ENCODE data around the gene ITM2B. TPM values are rescaled to one million over a fixed set of nuclear protein-coding genes. Genes with fewer than 3 reads are reported as not detected.
"Not testable (repeated sequence)": the region's sequence is repeated elsewhere in the genome, so short reads cannot be mapped to it uniquely, and the experiment has no call there.

Gene ITM2B
- total RNA-seq: 100 to 1,000 TPM; 385 to 429 TPM

DNA sequence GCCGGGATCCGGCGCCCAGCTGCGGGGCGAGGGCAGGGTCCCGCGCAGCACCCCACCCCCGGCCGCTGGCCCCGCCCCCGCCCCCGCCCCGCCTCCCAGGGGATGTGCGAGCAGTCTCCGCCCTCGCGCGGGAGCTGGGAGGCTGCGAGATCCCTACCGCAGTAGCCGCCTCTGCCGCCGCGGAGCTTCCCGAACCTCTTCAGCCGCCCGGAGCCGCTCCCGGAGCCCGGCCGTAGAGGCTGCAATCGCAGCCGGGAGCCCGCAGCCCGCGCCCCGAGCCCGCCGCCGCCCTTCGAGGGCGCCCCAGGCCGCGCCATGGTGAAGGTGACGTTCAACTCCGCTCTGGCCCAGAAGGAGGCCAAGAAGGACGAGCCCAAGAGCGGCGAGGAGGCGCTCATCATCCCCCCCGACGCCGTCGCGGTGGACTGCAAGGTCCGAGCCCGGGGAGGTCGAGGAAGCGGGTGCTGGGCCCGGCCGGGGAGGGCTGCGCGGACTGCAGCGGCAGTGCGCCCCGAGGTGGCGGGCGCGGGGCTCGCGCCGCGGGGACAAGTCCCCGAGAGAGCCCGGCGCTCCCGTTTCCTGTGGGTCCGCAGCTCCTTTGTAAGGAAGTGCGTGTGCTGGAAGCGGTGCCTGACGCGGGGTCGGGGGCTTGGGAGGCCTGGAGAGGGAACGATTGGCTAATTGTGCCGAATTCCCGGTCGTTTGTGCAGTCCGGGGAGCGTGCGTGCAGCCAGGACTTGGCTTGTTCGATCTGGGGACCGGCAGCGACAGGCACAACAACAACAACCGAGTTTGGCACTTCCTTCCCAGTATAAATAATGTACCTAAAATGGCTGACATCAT lies at the start of gene ITM2B:
TSS of gene ITM2B (plus strand) at position 161 of the 843 bp plus-strand sequence. CDS start at position 316, 155 bp downstream.
- peaks cover 19% of the 10 kb centered on the region for H3K36me3 Mint-ChIP-seq
- no peaks in the 10 kb centered on the region for H3K9me3 Mint-ChIP-seq
- H3K27me3 Mint-ChIP-seq: no peaks in the 10 kb centered on the region
- H3K4me1 Mint-ChIP-seq: peaks cover 44% of the 10 kb centered on the region
- POLR2A ChIA-PET: interaction anchor here (0.7 to 3.8 kb wide), 16 partner anchors 9 to 138 kb away, joined by 3 to 39 read pairs (median 4); partner anchors contain the start of genes MED4 and RB1
- DNase-seq (peak; percentile 81), ATAC-seq (ENCODE audit: low read depth) (peak; percentile 74)
- H3K4me3 Mint-ChIP-seq: peak within 1 kb of the TSS; percentile 90
- H3K27ac Mint-ChIP-seq: peak within 1 kb of the TSS; percentile 90

DNA sequence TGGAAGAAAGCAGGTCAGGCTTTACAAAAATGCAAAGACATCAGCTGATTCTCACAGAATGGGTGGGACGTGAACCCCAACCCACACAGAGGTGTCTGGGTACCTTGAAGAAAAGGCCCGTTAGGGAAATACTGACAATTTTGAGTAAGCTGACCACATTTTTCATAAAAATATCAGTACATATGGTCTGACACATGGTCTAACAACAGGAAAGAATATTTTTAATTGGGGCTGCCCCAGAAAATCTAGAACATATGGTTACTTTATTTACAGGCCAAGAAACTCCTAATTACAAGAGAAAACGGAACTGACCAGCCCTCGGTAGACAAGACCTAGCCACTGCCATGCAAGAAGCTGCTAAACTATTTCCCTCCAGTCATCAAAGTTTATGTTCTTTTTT lies 48.7 kb upstream of the ITM2B start:
- no peak for ATAC-seq (ENCODE audit: low read depth)
- POLR2A ChIA-PET: interaction anchor here (0.8 to 3.6 kb wide), 7 partner anchors 28 to 66 kb away, joined by 3 to 39 read pairs (median 4); partner anchors contain the start of gene ITM2B
- DNase-seq: no peak

DNA sequence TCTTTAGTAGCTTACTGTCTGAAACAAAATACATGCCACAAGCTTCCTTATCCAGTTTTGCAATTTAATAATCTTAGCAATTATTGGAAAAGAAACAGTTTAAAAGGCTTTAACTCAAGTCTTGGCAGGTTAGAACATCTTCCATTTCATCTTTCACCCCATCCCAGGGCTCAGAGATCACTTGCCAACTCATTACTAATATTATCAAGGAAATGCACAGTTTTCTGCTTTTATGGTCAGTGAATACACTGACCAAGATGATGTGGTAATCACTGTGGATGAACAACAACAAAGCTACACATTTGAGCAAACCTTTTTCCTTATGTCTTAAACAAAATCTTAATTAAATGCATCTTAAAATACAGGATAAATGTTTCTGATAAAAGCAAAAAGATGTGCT lies 48.0 kb upstream of the ITM2B start:
- ATAC-seq (ENCODE audit: low read depth) (no peak), DNase-seq (no peak)
- H3K27me3 Mint-ChIP-seq: no peaks in the 10 kb centered on the region
- peak overlapping the region; percentile 97 for H3K27ac Mint-ChIP-seq
- H3K9me3 Mint-ChIP-seq: peaks cover 1% of the 10 kb centered on the region
- H3K4me3 Mint-ChIP-seq: peak overlapping the region; percentile 34
- POLR2A ChIA-PET: interaction anchor here (0.7 to 3.6 kb wide), 8 partner anchors 29 to 547 kb away, joined by 3 to 39 read pairs (median 4); partner anchors contain the start of gene ITM2B
- peaks cover 50% of the 10 kb centered on the region for H3K4me1 Mint-ChIP-seq
- no peaks in the 10 kb centered on the region for H3K36me3 Mint-ChIP-seq

More for the DNA sequence above, 48.7 kb upstream of the ITM2B start:
- H3K36me3 Mint-ChIP-seq: no peaks in the 10 kb centered on the region
- H3K27ac Mint-ChIP-seq: peak overlapping the region; percentile 97
- no peaks in the 10 kb centered on the region for H3K9me3 Mint-ChIP-seq
- peak overlapping the region; percentile 34 for H3K4me3 Mint-ChIP-seq
- peaks cover 50% of the 10 kb centered on the region for H3K4me1 Mint-ChIP-seq
- no peaks in the 10 kb centered on the region for H3K27me3 Mint-ChIP-seq

GRCh38 chr13:48186722-48187121 lies 46.3 kb upstream of the ITM2B start:
- Mint-ChIP-seq H3K27me3 (no peaks in the 10 kb centered on the region), H3K4me1 (peaks cover 49% of the 10 kb centered on the region), H3K27ac (peak overlapping the region; percentile 97), H3K4me3 (peak overlapping the region; percentile 80), H3K36me3 (no peaks in the 10 kb centered on the region), H3K9me3 (peaks cover 1% of the 10 kb centered on the region)
- POLR2A ChIA-PET: interaction anchor here (0.9 to 3.6 kb wide), 6 partner anchors 30 to 59 kb away, joined by 4 to 39 read pairs (median 6); partner anchors contain the start of gene ITM2B
- no peak for ATAC-seq (ENCODE audit: low read depth)
- DNase-seq: no peak

DNA sequence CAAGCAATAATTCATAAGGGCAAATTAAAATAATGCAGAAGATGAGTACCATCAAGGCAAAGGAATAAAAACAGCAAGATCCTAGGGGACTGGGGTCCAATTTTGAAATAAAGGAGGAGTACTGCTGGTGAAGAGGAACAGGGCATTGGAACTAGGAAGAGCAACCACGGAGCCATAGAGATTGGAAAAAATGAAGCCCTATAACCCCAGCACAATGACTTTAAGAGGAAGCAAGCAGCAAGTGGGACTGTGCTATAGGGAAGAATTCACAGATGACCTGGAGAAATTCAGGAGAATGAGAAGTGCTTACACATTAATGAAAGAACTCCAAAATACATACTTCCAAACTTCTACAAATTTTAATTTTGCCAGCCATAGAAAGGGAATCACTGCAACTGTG lies 44.9 kb upstream of the ITM2B start:
- Mint-ChIP-seq H3K27ac (peak overlapping the region; percentile 17), H3K4me1 (peaks cover 47% of the 10 kb centered on the region), H3K27me3 (no peaks in the 10 kb centered on the region), H3K4me3 (no peak overlapping the region), H3K36me3 (no peaks in the 10 kb centered on the region), H3K9me3 (peaks cover 1% of the 10 kb centered on the region)
- DNase-seq: no peak
- POLR2A ChIA-PET: no interaction called here
- ATAC-seq (ENCODE audit: low read depth): no peak

GRCh38 chr13:48188601-48189000 lies 44.4 kb upstream of the ITM2B start:
- DNase-seq (no peak), ATAC-seq (ENCODE audit: low read depth) (no peak)
- H3K27me3 Mint-ChIP-seq: no peaks in the 10 kb centered on the region
- no peaks in the 10 kb centered on the region for H3K36me3 Mint-ChIP-seq
- no peak overlapping the region for H3K4me3 Mint-ChIP-seq
- H3K4me1 Mint-ChIP-seq: peaks cover 50% of the 10 kb centered on the region
- H3K27ac Mint-ChIP-seq: no peak overlapping the region
- peaks cover 1% of the 10 kb centered on the region for H3K9me3 Mint-ChIP-seq
- POLR2A ChIA-PET: no interaction called here

DNA sequence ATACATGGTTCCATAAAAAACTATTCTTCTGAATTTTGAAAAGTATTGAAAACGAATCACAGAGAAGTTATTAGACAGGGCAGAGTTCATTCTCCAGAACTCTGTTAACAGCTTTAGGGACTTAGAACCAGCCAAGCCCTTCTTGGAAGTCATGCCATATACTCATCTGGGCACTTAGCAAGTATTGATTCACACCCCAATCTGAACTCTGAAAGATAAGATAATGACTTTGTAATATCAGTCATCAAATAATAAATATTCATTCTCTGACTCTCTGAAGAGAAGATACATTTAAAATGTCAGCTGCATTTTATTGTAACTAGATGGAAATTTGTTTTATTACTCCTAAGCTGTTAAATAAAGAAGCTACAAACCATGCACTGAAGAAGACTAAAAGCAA lies 43.8 kb upstream of the ITM2B start:
- POLR2A ChIA-PET: no interaction called here
- Mint-ChIP-seq H3K27me3 (no peaks in the 10 kb centered on the region), H3K36me3 (no peaks in the 10 kb centered on the region), H3K4me3 (no peak overlapping the region), H3K27ac (no peak overlapping the region), H3K9me3 (peaks cover 1% of the 10 kb centered on the region), H3K4me1 (peaks cover 47% of the 10 kb centered on the region)
- no peak for DNase-seq
- ATAC-seq (ENCODE audit: low read depth): no peak

DNA sequence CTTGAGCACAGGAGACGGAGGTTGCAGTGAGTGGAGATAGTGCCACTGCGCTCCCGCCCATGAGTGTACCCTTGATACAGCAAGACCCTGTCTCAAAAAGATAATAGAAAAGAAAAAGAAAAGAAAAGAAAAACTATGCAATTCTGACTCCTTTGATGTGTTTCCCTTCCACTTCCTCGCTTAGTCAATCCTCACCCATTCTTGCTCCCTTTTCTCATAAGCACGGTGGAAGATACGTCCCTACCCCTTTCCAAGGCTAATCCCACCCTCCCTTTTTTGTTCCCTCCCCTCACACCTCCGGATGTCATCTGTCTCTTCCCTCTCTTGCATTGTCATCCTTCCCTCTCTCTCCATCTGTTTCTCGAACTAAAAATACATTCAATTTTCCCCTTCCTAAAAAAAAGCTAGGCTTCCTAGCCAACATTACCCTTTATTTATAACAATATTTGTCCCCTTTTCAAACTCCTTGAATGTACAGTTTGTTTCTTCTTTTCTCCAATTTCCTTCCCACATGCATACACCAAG lies 40.5 kb upstream of the ITM2B start:
- Mint-ChIP-seq H3K27ac (peak overlapping the region; percentile 57), H3K36me3 (peaks cover 4% of the 10 kb centered on the region), H3K4me3 (no peak overlapping the region), H3K27me3 (no peaks in the 10 kb centered on the region), H3K9me3 (peaks cover 4% of the 10 kb centered on the region), H3K4me1 (peaks cover 29% of the 10 kb centered on the region)
- DNase-seq: no peak
- no peak for ATAC-seq (ENCODE audit: low read depth)
- POLR2A ChIA-PET: no interaction called here

- no peak for ATAC-seq (ENCODE audit: low read depth)
Observed at GRCh38 chr13:48194379-48194754, 38.6 kb upstream of the ITM2B start.

DNA sequence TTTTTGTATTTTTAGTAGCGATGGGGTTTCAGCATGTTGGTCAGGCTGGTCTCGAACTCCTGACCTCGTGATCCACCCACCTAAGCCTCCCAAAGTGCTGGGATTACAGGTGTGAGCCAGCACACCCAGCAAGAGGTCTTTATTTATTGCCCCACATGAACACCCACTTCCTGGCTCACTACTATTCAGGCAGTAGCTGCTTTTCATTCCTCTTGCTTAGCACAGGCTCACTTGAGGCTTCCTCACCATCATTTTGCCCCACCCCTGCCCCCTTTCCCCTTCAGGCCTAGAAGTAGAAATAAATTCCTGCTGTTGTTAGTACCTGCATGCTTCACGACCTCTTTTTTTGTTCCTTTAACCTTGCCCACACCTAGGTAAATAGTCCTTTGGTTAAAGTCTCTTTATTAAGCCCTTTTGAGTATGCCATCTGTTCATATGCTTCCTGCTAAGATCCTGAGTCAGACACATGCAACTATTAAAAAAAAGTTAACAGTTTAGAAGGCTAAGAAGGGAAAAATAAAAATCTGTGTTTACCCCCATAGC lies 33.5 kb upstream of the ITM2B start:
- no peak for ATAC-seq (ENCODE audit: low read depth)
- H3K4me3 Mint-ChIP-seq: no peak overlapping the region
- DNase-seq: no peak
- POLR2A ChIA-PET: no interaction called here
- H3K27me3 Mint-ChIP-seq: no peaks in the 10 kb centered on the region
- peaks cover 11% of the 10 kb centered on the region for H3K4me1 Mint-ChIP-seq
- H3K36me3 Mint-ChIP-seq: peaks cover 14% of the 10 kb centered on the region
- peak overlapping the region; percentile 2 for H3K27ac Mint-ChIP-seq
- H3K9me3 Mint-ChIP-seq: peaks cover 14% of the 10 kb centered on the region

More at GRCh38 chr13:48194379-48194754, 38.6 kb upstream of the ITM2B start:
- H3K27ac Mint-ChIP-seq: no peak overlapping the region
- no peak overlapping the region for H3K4me3 Mint-ChIP-seq
- no peaks in the 10 kb centered on the region for H3K27me3 Mint-ChIP-seq
- POLR2A ChIA-PET: no interaction called here
- no peak for DNase-seq
- peaks cover 22% of the 10 kb centered on the region for H3K4me1 Mint-ChIP-seq
- H3K36me3 Mint-ChIP-seq: peaks cover 4% of the 10 kb centered on the region
- peaks cover 4% of the 10 kb centered on the region for H3K9me3 Mint-ChIP-seq

- H3K4me3 Mint-ChIP-seq: no peak overlapping the region
- no peak for ATAC-seq (ENCODE audit: low read depth)
- H3K4me1 Mint-ChIP-seq: peaks cover 7% of the 10 kb centered on the region
- H3K9me3 Mint-ChIP-seq: peaks cover 18% of the 10 kb centered on the region
- POLR2A ChIA-PET: no interaction called here
- no peaks in the 10 kb centered on the region for H3K27me3 Mint-ChIP-seq
- peaks cover 18% of the 10 kb centered on the region for H3K36me3 Mint-ChIP-seq
- no peak overlapping the region for H3K27ac Mint-ChIP-seq
- DNase-seq: no peak
Observed at GRCh38 chr13:48201044-48201443, 32.0 kb upstream of the ITM2B start.

DNA sequence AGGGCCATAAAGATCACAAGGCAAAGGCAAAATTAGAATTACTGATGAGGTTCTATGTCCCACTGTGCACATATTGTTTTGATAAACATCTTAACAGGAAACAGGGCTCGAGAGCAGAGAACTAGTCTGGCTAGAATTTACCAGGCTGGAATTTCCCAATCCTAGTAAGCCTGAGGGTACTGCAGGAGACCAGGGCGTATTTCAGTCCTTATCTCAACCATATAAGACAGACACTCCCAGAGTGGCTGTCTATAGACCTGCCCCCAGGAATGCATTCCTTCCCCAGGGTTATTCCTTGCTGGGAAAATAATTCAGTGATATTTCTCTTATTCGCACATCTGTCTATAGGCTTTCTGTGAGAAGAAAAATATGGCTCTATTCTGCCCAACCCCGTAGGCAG lies 25.8 kb upstream of the ITM2B start:
- H3K27me3 Mint-ChIP-seq; H3K27ac Mint-ChIP-seq; DNase-seq; H3K4me1 Mint-ChIP-seq; H3K4me3 Mint-ChIP-seq; ATAC-seq (ENCODE audit: low read depth); POLR2A ChIA-PET: not testable (repeated sequence)
- Mint-ChIP-seq H3K9me3 (peaks cover 16% of the 10 kb centered on the region), H3K36me3 (peaks cover 18% of the 10 kb centered on the region)

- POLR2A ChIA-PET: no interaction called here
- Mint-ChIP-seq H3K36me3 (peaks cover 8% of the 10 kb centered on the region), H3K4me1 (peaks cover 7% of the 10 kb centered on the region), H3K9me3 (peaks cover 4% of the 10 kb centered on the region), H3K4me3 (no peak overlapping the region), H3K27ac (no peak overlapping the region), H3K27me3 (no peaks in the 10 kb centered on the region)
- ATAC-seq (ENCODE audit: low read depth) (no peak), DNase-seq (no peak)
Observed at GRCh38 chr13:48210178-48210577, 22.8 kb upstream of the ITM2B start.
